ENCODE measurements around the gene ZNF382.

Gene ZNF382

GRCh38 chr19:36674201-36674600 lies 69.1 kb downstream of the ZNF382 start:
- no peaks in the 10 kb centered on the region for H3K36me3 ChIP-seq (ENCODE audit: control insufficient read depth, insufficient read depth, low read length)
- H3K4me3 ChIP-seq (ENCODE audit: low read length), result no peak overlapping the region
- no CpG with 5 or more reads among the region's 2 CpGs for WGBS (ENCODE audit: insufficient coverage, insufficient read length)
- H3K27me3 ChIP-seq (ENCODE audit: control insufficient read depth, insufficient read depth, low read length), result no peaks in the 10 kb centered on the region
- no peaks in the 10 kb centered on the region for H3K4me1 ChIP-seq (ENCODE audit: control insufficient read depth, insufficient read depth, low read length)
- no peak overlapping the region for H3K27ac ChIP-seq (ENCODE audit: low read length)
- DNase-seq (ENCODE audit: low read depth, low spot score), result no peak
- no peaks in the 10 kb centered on the region for H3K9me3 ChIP-seq (ENCODE audit: control insufficient read depth, insufficient read depth, low read length)

GRCh38 chr19:36679455-36679854 lies 74.3 kb downstream of the ZNF382 start:
- no peaks in the 10 kb centered on the region for H3K9me3 ChIP-seq (ENCODE audit: control insufficient read depth, insufficient read depth, low read length)
- no peak overlapping the region for H3K27ac ChIP-seq (ENCODE audit: low read length)
- no peaks in the 10 kb centered on the region for H3K36me3 ChIP-seq (ENCODE audit: control insufficient read depth, insufficient read depth, low read length)
- H3K4me1 ChIP-seq (ENCODE audit: control insufficient read depth, insufficient read depth, low read length), result no peaks in the 10 kb centered on the region
- H3K4me3 ChIP-seq (ENCODE audit: low read length), result no peak overlapping the region
- no peaks in the 10 kb centered on the region for H3K27me3 ChIP-seq (ENCODE audit: control insufficient read depth, insufficient read depth, low read length)
- DNase-seq (ENCODE audit: low read depth, low spot score), result no peak
